ENCODE results near the gene MEAF6. TPM values are rescaled to one million over a fixed set of nuclear protein-coding genes. Genes with fewer than 3 reads are reported as not detected.

MEAF6 gene
- 10 to 100 TPM; 23.5 to 25.3 TPM for total RNA-seq
- polyA plus RNA-seq = 10 to 100 TPM; 18.7 to 18.8 TPM

GRCh38 chr1:37514350-37515184, at the start of gene MEAF6:
Gene MEAF6, minus strand, starts transcription at chr1:37514766. Its CDS starts 20 bp downstream, at chr1:37514746.
- under 1% methylated on average over 100 of the region's 100 CpGs for WGBS
- Histone ChIP-seq H3K9ac (ENCODE audit: low read depth in 1 of 2, low read length in 2 of 2) (peak within 1 kb of the TSS; percentile 99 to 100), H3K9me3 (ENCODE audit: control insufficient read depth in 4 of 4, low read length in 3 of 4) (no peaks in the 10 kb centered on the region), H3K27ac (ENCODE audit: low read depth in 1 of 2, low read length in 2 of 2) (peak within 1 kb of the TSS; percentile 99), H3K36me3 (ENCODE audit: control insufficient read depth in 4 of 4, insufficient read depth in 3 of 4, low read depth in 1 of 4, low read length in 3 of 4) (peaks cover 2 to 8% (median 8%) of the 10 kb centered on the region in 4 donors), H3K4me1 (ENCODE audit: control insufficient read depth in 4 of 4, insufficient read depth in 4 of 4, low read length in 3 of 4) (peaks cover 3 to 15% (median 5%) of the 10 kb centered on the region in 4 donors), H3K4me3 (ENCODE audit: low read depth in 1 of 3, low read length in 3 of 3) (peak within 1 kb of the TSS; percentile 86 to 99 (median 89)), H3K27me3 (ENCODE audit: control insufficient read depth in 4 of 4, insufficient read depth in 4 of 4, low read length in 3 of 4) (no peaks in the 10 kb centered on the region)
- DNase-seq (ENCODE audit: low spot score) = peak; percentile 88
- no peak for TF ChIP-seq EGR1 (IDR thresholded peaks at IDR 0.05; ENCODE audit: low read depth in 2 of 2)
- no peak for TF ChIP-seq FOXA2 (IDR thresholded peaks at IDR 0.05)
- TF ChIP-seq ATF3 (IDR thresholded peaks at IDR 0.05) = no peak
- no peak for TF ChIP-seq FOXA1 (IDR thresholded peaks at IDR 0.05)
- peak; percentile 54 for TF ChIP-seq CTCF (IDR thresholded peaks at IDR 0.05; ENCODE audit: low read depth, low read length, missing input control)
- TF ChIP-seq YY1 (IDR thresholded peaks at IDR 0.05) = peak; percentile 80
- TF ChIP-seq HNF4A (conservative IDR thresholded peaks at IDR 0.05) = peak; percentile 66 to 87
- TF ChIP-seq HNF4G (IDR thresholded peaks at IDR 0.05) = no peak
- no peak for TF ChIP-seq ZBTB33 (IDR thresholded peaks at IDR 0.05)
- no peak for TF ChIP-seq JUND (IDR thresholded peaks at IDR 0.05)
- peak in 1 of 2 donors; percentile 21 for TF ChIP-seq GABPA (IDR thresholded peaks at IDR 0.05 in 1 of 2, conservative IDR thresholded peaks at IDR 0.05 in 1 of 2)
- TF ChIP-seq REST (IDR thresholded peaks at IDR 0.05) = peak; percentile 45
- no peak for TF ChIP-seq MAX (IDR thresholded peaks at IDR 0.05)
- peak; percentile 77 for TF ChIP-seq SP1 (IDR thresholded peaks at IDR 0.05)
- peak; percentile 72 for TF ChIP-seq TAF1 (conservative IDR thresholded peaks at IDR 0.05)
- peak in 1 of 2 donors; percentile 14 for TF ChIP-seq RAD21 (IDR thresholded peaks at IDR 0.05)
- peak; percentile 10 to 36 for TF ChIP-seq RXRA (IDR thresholded peaks at IDR 0.05)
- TF ChIP-seq NR2F2 (IDR thresholded peaks at IDR 0.05) = no peak
